HG03457 (cell line): ENCODE results near the gene DYNC1I2.
"Not testable (repeated sequence)": the region's sequence is repeated elsewhere in the genome, so short reads cannot be mapped to it uniquely, and the experiment has no call there.

ENCODE experiments used
- ATAC-seq: cut with Tn5 transposase; IDR thresholded peaks from one replicate; pipeline ENCODE4 v1.9.1; 2021; ENCODE audit warnings: moderate number of reproducible peaks; ENCODE audit not compliant: unreplicated experiment

The DYNC1I2 gene

GRCh38 chr2:171712051-171712450 is 24.8 kb downstream of the DYNC1I2 start:
- ATAC-seq = no peak

- ATAC-seq = no peak
Measured at GRCh38 chr2:171718720-171719119, 31.5 kb downstream of the DYNC1I2 start.

- no peak for ATAC-seq
Measured at GRCh38 chr2:171719660-171720059, 32.4 kb downstream of the DYNC1I2 start.

- no peak for ATAC-seq
Measured at GRCh38 chr2:171723716-171724683, 36.7 kb downstream of the DYNC1I2 start.

- no peak for ATAC-seq
Measured at GRCh38 chr2:171726847-171727450, 39.7 kb downstream of the DYNC1I2 start.

- no peak for ATAC-seq
Measured at GRCh38 chr2:171728989-171729951, 42.0 kb downstream of the DYNC1I2 start.

- ATAC-seq = no peak
Measured at GRCh38 chr2:171729952-171730317, 42.7 kb downstream of the DYNC1I2 start.

- no peak for ATAC-seq
Measured at GRCh38 chr2:171735991-171736710, 48.9 kb downstream of the DYNC1I2 start.

- no peak for ATAC-seq
Measured at GRCh38 chr2:171741189-171741588, 53.9 kb downstream of the DYNC1I2 start.

- no peak for ATAC-seq
Measured at GRCh38 chr2:171742760-171743159, 55.5 kb downstream of the DYNC1I2 start.

GRCh38 chr2:171745141-171745540 is 57.9 kb downstream of the DYNC1I2 start:
- ATAC-seq = no peak

GRCh38 chr2:171745806-171746205 is 58.5 kb downstream of the DYNC1I2 start:
- ATAC-seq = no peak

- ATAC-seq = no peak
Measured at GRCh38 chr2:171747371-171747770, 60.1 kb downstream of the DYNC1I2 start.

- ATAC-seq = no peak
Measured at GRCh38 chr2:171754254-171754939, 67.1 kb downstream of the DYNC1I2 start.

GRCh38 chr2:171758762-171759161 is 71.5 kb downstream of the DYNC1I2 start:
- not testable (repeated sequence) for ATAC-seq

- not testable (repeated sequence) for ATAC-seq
Measured at GRCh38 chr2:171761176-171761575, 73.9 kb downstream of the DYNC1I2 start.

- ATAC-seq = no peak
Measured at GRCh38 chr2:171762879-171763573, 75.8 kb downstream of the DYNC1I2 start.

GRCh38 chr2:171763602-171764001 is 76.3 kb downstream of the DYNC1I2 start:
- ATAC-seq = no peak

GRCh38 chr2:171771463-171771862 is 84.2 kb downstream of the DYNC1I2 start:
- ATAC-seq = no peak
